Limb (tissue), 2 donors: ENCODE measurements around the gene PSG5.
"Not testable (repeated sequence)": the region's sequence is repeated elsewhere in the genome, so short reads cannot be mapped to it uniquely, and the experiment has no call there.

Experiments used
- DNase-seq, 2 donors: peaks; one replicate each; pipeline ENCODE4 v3.0.0-alpha.2; 2016; ENCODE audit errors: extremely low spot score in 2 of 2

Gene PSG5

GRCh38 chr19:43188092-43188491, 1.8 kb upstream of the PSG5 start:
- not testable (repeated sequence) for DNase-seq

DNA sequence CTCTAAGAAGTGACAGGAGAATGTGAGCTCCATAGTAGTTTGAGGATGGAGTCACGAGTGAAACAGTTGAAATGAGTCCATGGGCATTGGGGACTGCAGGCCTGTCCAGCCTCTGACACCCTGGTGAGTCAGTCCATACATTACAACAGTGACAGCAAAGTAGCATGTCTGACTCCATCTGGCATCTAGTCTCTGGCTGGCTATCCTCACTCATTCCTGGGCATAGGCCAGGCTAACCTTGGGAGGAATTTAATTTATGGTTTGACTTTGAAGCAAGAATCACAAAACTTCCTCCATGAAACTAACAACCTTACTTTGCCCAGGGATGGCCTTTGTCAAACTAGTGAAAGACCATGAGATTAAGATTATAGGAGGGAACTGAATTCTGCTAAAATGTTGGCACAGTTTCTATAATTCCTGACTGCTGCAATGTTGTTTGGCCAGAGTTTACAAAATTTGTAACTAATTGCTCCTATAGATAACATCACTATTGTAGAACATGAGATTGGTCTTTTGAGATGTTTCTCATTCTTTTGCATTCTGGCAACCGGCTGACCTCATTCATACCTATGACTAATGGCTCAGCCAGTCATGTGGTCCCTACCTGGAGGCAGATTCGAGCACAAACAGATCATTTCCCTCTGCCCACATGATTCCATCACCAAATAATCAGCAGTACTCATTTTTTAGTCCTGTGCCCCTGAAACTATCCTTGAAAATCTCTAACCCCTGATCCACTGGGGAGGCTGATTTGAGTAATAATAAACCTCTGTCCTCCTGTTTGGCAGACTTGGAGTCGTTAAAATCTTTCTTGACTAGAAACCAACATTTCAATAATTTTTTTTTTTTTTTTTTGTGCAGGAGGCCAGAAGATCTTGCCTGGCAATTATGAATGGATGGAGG, 4.2 kb downstream of the PSG5 start:
- DNase-seq: not testable (repeated sequence)

GRCh38 chr19:43179569-43180147, 6.7 kb downstream of the PSG5 start:
- not testable (repeated sequence) for DNase-seq

GRCh38 chr19:43178577-43178976, 7.8 kb downstream of the PSG5 start:
- not testable (repeated sequence) for DNase-seq

GRCh38 chr19:43165906-43166305, 20.4 kb downstream of the PSG5 start:
- DNase-seq: not testable (repeated sequence)

GRCh38 chr19:43163135-43163534, 23.2 kb downstream of the PSG5 start:
- not testable (repeated sequence) for DNase-seq

GRCh38 chr19:43162261-43162660, 24.1 kb downstream of the PSG5 start:
- not testable (repeated sequence) for DNase-seq

GRCh38 chr19:43152214-43152613, 34.1 kb downstream of the PSG5 start:
- DNase-seq: no peak

DNA sequence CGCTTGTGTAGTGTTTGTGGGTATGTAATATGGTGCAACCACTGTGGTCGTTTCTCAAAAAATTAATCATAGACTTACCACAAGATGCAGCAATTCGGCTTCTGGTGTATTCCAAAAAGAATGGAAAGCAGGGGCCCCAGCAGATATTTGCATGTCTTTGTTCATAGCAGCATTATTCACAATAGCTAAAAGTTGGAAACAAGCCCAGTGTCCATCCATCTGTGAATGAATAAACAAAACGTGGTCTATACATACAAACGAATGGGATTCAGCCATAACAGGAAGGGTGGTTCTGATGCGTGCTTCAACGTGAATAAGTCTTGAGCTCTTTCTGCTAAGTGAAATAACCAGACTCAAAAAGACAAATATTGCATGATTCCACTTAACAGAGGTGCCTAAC, 36.5 kb downstream of the PSG5 start:
- not testable (repeated sequence) for DNase-seq

- no peak for DNase-seq
These were observed 38.1 kb downstream of the PSG5 start for GRCh38 chr19:43148233-43148632.

- DNase-seq: not testable (repeated sequence)
These were observed 44.6 kb downstream of the PSG5 start for GRCh38 chr19:43141763-43142162.

DNA sequence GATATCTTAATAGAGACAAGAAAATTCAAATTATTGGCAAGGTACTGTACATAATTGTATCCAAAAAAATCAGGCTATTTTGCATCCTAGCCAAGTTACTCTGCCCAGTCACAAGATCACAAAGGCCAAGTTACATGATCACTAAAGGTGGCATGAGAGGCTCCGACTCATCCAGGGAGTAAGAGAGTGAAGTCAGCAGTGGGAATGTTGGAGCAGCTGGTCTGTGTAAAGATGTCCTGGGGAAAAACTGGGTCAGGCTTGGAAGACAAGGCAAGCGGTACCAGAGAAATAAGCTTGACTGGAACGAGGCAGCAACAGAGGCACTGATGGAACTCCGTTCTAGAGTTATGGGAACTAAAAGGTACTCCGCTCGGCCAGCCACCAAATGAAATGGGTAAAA, 53.6 kb downstream of the PSG5 start:
- no peak for DNase-seq

- not testable (repeated sequence) for DNase-seq
These were observed 55.0 kb downstream of the PSG5 start for GRCh38 chr19:43131281-43131842.

- not testable (repeated sequence) for DNase-seq
These were observed 57.1 kb downstream of the PSG5 start for GRCh38 chr19:43129197-43129596.

DNA sequence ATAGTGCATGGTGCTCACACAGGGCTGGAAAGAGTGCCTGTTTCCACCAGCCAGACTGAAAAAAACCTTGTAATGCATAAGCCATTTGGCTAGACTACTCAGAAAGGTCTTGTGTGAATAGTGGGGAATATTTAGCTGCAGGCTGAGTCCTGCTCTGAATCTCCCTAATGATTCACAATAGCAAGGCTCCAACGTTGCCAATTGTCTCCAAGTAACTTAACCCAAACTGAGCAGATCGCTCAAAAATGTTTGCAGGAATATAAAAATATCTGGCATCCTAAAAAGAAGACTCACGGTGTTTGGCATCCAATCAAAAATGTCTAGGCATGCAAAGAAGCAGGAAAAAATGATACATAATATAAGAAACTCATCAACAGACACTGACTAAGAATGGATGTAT, 59.0 kb downstream of the PSG5 start:
- DNase-seq: not testable (repeated sequence)

DNA sequence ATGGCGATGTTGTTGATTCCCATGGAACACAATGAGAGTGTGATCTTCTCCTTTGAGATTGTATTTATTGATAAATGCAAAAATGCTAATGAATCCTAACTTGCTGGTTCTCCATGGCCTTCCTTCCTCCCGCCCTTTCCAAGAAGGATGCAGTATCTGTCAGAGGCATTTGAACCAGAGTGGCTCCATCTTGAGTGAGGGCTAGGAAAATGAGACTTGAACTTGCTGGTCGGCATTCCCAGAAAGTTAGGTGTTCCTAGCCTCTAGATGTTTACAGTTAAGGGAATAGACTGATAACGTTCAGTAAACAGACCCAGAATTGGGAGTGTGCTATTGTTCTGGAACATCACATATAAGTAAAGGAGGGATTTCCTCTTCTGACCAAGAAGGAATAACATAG, 59.6 kb downstream of the PSG5 start:
- no peak for DNase-seq

DNA sequence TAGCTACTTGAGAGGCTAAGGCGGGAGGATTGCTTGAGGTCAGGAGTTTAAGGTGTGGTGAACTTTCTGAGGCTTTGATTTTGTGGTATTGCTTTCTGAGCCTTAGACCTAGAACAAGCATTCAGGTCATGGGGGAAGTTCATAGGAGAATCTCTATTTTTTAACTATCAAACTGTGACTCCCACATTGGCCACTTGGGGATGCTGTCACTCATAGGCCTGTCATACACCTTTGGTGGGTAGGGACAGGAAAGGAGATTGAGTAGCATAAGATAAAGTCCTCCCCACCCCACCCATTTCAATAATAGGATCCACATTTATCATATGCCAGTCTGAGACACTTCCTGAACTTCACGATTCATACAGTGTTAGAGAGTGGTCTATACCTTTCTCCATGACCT, 62.0 kb downstream of the PSG5 start:
- no peak for DNase-seq

- DNase-seq: not testable (repeated sequence)
These were observed 65.8 kb downstream of the PSG5 start for GRCh38 chr19:43120433-43121026.

- DNase-seq: not testable (repeated sequence)
These were observed 66.8 kb downstream of the PSG5 start for GRCh38 chr19:43119526-43119925.
